GM18502 (cell line): Measurements from ENCODE around the gene KRT9.

ENCODE experiments used
- ATAC-seq: cut with Tn5 transposase; IDR thresholded peaks from one replicate; pipeline ENCODE4 v1.9.1; 2021; ENCODE audit warnings: mild to moderate bottlenecking; ENCODE audit not compliant: unreplicated experiment, poor library complexity

The KRT9 gene

GRCh38 chr17:41516147-41516829 is 55.6 kb downstream of the KRT9 start:
- no peak for ATAC-seq
